Activated CD8-positive, alpha-beta memory T cell treated with anti-CD3 and anti-CD28 coated beads, Interleukin-2, amount 50 U/mL, for 4 hours (primary cell): ENCODE measurements around the gene ITIH1.
"Not testable (repeated sequence)": the region's sequence is repeated elsewhere in the genome, so short reads cannot be mapped to it uniquely, and the experiment has no call there.

Experiments
- DNase-seq: peaks from one replicate; pipeline ENCODE4 v3.0.0-alpha.2; 2020

ITIH1 gene, protein sequence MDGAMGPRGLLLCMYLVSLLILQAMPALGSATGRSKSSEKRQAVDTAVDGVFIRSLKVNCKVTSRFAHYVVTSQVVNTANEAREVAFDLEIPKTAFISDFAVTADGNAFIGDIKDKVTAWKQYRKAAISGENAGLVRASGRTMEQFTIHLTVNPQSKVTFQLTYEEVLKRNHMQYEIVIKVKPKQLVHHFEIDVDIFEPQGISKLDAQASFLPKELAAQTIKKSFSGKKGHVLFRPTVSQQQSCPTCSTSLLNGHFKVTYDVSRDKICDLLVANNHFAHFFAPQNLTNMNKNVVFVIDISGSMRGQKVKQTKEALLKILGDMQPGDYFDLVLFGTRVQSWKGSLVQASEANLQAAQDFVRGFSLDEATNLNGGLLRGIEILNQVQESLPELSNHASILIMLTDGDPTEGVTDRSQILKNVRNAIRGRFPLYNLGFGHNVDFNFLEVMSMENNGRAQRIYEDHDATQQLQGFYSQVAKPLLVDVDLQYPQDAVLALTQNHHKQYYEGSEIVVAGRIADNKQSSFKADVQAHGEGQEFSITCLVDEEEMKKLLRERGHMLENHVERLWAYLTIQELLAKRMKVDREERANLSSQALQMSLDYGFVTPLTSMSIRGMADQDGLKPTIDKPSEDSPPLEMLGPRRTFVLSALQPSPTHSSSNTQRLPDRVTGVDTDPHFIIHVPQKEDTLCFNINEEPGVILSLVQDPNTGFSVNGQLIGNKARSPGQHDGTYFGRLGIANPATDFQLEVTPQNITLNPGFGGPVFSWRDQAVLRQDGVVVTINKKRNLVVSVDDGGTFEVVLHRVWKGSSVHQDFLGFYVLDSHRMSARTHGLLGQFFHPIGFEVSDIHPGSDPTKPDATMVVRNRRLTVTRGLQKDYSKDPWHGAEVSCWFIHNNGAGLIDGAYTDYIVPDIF

DNA sequence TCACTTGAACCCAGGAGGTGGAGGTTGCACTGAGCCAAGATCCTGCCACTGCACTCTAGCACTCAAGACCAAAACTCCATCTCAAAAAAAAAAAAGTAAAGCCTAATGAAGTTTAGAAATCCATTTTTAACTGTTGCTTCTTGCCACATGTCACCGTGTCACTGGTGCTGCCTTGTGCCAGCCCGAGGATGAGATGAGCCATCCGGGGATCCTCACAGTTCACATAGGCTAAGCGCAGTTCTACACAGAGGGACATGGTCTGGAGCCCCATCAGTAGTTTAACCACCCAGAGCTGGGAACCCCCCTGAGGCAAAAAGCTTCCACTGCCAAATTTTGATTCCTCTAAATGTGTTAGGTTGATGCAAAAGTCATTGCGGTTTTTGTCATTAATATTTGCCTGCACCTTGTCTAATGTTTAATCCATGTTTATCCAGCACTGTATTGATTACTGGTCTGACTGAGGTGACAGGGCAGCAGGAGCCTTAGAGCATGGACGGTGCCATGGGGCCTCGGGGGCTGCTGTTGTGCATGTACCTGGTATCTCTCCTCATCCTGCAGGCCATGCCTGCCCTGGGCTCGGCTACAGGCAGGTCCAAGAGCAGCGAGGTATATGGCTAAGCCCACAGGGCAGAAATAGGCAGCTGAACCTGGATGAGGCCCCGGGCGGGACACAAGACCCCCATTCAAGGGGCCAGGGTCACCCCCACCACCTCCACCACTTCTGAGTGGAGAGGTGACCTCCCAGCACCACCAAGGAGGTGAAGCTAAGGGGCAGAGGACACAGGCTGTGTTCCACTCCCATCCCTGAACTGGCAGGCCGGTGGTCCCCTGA is at the start of gene ITIH1:
ITIH1 (plus strand) TSS at position 473 of the 832 bp plus-strand sequence; CDS start at position 490, 17 bp downstream.
- no peak for DNase-seq

DNA sequence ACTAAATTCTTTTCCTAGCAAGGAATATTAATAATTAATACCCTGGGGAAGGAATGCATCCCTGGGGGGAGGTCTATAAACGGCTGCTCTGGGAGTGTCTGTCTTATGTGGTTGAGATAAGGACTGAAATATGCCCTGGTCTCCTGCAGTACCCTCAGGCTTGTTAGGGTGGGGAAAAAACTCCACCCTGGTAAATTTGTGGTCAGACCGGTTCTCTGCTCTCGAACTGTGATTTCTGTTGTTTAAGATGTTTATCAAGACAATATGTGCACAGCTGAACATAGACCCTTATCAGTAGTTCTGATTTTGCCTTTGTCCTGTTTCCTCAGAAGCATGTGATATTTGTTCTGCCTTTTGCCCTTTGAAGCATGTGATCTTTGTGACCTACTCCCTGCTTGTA is 48.6 kb upstream of the ITIH1 start:
- DNase-seq = not testable (repeated sequence)

DNA sequence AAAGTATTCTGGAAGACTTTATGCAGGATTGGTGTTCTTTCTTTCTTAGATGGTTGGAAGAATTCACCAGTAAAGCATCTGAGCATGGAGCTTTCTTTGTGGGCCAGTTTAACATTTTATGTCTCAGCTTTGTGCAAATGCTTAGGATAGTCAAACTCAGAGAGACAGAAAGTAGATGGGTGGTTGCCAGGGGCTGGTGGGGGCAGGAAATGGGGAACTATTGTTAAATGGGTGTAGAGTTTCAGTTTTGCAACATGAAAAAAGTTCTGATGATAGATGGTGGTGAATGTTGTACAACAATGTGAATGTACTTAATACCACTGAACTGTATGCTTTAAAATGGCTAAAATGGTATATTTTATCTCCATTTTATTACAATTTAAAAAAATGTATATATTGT is 46.7 kb upstream of the ITIH1 start:
- no peak for DNase-seq

DNA sequence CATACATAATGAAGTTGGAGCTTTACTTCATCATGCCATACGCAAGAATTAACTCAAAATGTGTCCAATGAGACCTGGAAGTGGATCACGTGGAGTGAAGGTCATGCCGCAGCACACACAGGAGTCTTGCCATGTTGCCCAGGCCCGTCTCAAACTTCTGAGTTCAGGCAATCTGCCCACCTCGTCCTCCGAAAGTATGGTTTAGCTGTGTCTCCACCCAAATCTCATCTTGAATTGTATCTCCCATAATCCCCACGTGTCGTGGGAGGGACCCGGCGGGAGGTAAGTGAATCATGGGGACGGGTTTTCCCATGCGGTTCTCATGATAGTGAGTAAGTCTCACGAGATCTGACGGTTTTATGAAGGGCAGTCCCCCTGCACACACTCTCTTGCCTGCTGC is 45.8 kb upstream of the ITIH1 start:
- DNase-seq = no peak

DNA sequence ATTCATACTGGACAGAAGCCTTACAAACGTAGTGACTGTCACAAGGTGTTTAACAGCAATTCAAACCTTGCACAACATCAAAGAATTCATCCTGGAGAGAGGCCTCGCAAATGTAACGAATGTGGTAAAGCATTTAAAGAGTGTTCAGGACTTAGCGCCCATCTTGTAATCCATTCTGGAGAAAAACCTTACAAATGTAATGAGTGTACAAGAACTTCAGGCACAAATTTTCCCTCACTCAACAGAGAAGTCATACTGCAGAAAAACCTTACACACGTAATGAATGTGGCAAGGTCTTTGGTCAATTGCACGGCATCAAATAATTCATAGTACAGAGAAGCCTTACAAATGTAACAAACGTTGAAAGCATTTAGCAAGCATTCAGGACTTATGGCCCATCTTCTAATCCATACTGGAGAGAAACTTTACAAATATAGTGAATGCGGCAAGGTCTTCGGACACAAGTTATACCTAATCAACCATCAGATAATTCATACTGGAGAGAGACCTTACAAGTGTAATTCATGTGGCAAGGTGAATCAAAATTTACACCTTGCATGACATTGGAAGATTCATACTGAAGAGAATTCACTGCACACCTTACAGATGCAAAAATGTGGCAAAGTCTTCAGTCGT is 44.0 kb upstream of the ITIH1 start:
- no peak for DNase-seq

DNA sequence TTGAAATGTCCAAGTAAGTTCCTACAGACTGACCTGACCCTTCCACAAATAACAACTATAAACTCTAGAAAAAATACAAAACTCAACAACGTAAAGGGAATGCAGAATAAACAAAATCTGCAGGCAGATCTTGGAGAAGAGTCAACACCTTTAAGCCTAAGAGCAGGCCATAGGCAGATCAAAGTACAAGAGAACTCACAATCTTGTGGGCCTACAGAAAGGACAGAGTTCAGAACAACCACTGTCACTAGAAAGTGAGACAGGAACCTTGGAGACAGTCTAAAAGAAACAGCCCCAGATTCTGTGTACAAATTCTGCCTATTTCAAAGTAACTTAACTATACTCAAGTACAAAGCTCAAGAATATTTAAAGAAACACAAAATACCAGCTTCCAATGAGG is 37.7 kb upstream of the ITIH1 start:
- DNase-seq = no peak

DNA sequence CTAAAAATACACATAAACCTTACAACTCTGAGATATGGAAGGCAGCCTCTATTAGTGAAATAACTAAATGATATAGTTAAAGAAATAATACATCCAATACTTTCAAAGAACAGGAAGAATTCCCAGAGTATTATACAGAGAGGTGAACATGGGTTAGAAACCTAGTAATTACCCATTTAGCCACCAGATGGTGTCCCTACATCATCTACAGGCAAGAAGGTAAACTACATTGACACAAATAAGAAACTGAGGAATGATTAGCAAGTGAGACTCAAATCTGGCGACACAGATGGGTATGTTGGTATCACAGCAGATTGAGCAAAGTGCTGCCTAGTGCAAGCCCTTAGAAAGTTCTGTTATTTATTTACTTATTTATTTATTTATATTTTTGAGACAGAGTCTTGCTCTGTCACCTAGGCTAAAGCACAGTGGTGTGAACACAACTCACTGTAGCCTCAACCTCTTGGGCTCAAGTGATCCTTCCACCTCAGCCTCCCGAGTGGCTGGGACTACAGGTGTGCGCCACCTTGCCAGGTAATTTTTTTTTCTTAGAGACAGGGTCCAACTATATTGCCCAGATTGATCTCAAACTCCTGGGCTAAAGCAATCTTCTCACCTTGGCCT is 34.9 kb upstream of the ITIH1 start:
- no peak for DNase-seq

DNA sequence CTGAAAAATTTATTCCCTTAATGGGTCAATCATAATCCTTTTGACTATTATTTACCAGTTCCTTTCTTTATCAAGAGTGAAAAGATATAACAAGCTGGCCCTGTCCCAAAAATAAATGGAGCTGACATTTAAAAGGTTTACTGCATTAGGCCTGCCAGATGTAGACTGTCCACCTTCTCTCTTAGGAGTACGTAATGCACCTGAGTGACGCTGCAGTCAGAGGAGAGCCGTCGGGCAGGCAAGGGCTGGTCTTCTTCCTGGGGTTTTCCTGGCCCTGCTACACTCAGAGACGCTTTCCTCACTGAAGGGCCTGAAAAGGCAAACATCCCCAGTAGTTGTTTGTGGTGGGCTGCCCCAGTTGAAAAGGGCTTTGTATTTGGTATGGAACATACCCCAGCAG is 34.2 kb upstream of the ITIH1 start:
- no peak for DNase-seq

DNA sequence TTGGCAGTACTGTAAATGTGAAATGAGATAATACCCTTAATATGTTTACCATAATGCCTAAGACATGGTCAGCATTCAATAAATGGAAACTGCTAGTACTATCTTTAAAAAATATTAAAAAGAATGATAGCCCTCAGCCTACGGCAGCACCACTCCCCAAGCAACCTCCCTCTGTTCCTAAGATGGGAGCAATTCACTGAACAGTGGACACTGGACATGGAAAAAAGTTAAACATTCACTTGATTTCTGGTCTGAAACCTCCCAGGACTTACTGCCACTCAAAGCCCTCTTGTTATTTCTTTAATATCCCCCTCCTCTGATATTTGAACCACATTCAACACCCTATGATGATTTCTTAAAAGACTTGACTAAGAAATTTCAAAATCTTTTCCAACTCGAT is 33.7 kb upstream of the ITIH1 start:
- DNase-seq = no peak

DNA sequence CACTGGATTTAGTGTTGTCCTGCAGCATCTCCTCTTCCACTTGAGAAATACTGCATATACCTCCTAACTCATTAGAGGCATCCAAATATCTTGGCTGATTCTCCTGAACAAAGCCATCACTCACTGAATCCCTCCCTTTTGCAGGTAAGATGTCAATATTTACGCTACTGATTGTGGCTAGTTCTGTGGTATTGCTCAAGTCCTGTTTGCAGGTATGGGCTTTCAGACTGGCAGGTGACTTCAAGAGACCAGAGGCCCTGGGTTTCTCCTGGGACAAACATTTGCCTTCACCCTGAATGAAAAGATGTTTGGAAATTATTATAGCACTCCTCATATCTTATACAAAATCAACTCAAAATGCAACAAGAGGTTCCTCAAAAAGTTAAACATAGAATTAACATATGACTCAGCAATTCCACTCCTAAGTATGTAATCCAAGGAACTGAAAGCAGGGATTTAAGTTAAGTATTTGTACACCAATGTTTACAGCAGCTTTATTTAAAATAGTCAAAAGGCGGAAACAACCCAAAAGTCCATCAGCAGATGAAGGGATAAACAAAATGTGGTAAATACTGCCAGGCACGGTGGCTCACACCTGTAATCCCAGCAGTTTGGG is 25.2 kb upstream of the ITIH1 start:
- DNase-seq = no peak

DNA sequence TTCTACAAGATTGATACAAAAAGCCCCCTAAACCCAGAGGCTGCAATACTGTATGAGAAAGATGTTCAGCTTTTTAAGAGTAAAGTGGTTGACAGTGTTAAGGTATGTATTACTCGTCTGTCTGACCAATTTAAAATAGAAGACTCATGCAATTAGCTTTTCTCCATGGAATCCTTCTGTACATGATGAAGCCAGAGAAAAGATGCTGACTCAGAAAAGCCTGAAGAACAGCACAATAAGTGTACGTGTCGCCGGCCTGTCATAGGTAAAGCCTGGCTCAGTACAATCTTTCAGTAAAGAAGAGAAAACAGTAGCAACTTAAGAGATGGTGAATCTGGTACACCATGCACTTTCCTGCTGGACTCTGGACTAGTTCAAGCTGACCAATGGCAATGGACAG is 23.0 kb upstream of the ITIH1 start:
- no peak for DNase-seq

DNA sequence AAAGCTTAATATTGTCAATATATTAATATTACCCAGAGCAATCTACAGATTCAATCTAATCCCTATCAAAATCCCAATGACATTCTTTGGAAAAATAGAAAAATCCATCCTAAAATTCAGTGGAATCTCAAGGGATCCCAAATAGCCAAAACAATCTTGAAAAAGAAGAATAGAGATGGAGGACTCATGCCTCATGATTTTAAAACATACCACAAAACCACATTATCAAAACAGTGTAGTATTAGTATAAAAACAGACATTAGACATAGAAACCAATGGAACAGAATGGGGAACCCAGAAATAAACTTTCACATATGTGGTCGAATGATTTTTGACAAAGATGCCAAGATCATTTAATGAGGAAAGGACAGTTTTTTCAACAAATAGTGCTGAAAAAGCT is 21.3 kb upstream of the ITIH1 start:
- DNase-seq = no peak

DNA sequence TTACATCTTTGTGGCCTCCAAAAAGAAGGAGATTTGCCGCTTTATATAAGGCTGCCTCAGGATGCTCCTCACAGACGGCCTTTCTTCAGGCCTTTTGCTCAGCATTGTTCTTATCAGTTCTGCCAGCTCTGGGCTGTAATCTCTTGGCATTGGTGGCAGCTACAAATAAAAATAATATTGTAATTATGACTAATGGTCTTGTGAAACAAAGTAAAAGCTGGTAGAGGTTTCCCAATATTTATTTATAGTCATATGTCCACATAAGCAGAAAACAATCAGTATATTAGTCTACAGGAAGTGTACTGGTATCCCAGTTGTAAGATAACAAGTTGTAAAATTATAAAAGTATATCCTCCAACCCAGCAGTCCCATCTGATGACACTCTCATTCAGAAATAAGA is 13.9 kb upstream of the ITIH1 start:
- DNase-seq = no peak

DNA sequence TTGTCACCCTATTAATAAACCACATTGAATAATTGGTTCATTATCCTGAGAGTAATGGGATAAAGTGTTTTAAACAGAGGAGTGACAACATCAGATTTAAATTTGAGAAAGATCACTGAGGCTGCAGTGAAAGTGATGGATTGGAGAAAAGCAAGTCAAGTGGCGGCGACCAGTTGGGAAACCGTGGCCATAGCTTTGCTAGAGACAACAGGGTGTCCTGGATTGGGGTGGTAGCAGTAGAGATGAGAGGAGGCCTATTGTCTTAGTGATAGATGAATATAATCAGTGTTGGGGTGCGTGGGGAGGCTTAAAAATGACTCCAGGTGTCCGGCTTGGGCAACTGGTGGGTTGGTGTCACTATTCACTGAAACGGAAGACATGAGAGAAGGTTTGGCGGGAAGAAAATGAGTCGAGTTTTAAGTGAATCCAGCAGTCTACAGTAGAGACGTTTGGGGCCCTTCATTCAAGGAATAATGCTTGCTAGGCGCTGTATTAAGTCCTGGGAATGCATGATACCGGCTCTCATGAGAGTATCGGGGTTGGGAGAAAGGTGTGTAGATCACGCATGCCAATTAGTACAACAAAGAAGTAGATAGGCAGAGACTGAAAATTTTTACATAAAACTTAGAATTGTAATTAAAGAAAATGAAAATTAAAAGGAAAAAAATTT is 7.5 kb upstream of the ITIH1 start:
- no peak for DNase-seq

DNA sequence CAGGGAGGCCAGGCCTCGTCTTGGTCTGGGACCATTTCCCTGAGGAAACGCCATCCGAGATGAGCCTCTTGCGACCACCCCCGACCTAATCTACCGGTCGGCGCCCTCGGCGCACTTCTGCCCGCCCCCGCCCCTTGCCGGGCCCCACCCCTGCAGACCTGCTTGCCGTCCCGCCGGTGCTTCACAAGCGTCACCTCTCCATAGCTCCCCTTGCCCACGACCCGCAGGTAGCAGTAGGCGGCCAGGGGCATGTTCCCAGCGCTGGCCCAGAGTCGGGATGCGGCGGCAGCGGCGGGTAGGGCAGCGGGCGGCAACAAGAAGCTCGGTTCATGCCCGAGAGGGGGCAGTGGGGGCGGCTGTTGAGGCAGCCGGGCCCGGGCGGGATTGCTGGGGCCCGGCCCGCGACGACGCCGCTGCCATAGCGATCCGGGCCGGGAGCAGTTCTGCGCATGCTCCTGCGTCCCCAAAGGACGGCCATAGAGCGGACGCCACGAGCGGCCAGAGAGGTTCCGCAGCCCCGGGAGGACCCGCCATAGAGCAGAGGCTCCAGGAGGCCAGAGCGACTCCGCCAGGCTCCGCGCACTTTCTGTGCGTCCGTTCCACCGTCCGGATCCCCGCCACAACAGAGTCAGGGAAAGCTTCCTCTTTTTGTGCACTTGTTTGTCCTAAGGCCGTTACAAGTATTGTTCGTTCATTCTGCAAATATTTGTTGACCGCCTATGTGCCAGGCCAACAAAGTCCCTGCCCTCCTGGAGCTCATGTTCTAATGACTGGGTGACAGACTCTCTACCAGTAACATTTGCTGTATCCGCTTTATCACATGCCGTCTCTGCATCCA is 6.7 kb upstream of the ITIH1 start, which contains the start of gene NEK4:
NEK4 (minus strand) TSS at position 445 of the 838 bp plus-strand sequence; CDS start at position 251, 194 bp downstream.
- peak; percentile 84 for DNase-seq

DNA sequence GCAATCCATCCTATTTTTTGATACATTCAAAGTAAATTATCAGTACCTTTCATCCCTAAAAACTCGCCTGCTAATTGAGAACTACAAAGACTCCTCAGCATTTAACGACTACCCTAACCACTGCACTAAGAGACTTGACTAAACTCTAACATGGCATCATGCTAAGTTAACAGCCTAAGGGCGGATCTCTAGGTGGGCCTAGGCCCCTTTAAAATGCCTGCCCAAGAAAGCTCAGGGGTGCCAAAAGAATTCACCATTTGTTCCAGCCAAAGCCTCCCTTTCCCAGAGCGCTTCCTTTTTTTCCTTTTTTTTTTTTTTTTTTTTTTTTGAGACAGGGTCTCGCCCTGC is 6.1 kb upstream of the ITIH1 start:
- DNase-seq = no peak

DNA sequence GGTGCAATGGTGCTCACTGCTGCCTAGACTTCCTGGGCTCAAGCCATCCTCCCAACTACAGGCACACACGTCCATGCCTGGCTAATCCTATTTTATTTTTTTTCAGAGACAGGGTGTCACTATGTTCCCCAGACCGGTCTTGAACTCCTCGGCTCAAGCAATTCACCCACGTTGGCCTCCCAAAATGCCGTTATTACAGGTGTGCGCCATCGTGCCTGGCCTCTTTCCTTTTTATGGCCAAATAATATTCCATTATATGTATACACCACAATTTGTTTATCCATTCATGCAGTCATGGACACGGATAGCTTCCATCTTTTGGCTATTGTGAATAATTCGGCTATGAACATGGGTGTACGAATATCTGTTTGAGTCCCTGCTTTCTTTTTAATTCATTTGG is 5.7 kb upstream of the ITIH1 start:
- no peak for DNase-seq

DNA sequence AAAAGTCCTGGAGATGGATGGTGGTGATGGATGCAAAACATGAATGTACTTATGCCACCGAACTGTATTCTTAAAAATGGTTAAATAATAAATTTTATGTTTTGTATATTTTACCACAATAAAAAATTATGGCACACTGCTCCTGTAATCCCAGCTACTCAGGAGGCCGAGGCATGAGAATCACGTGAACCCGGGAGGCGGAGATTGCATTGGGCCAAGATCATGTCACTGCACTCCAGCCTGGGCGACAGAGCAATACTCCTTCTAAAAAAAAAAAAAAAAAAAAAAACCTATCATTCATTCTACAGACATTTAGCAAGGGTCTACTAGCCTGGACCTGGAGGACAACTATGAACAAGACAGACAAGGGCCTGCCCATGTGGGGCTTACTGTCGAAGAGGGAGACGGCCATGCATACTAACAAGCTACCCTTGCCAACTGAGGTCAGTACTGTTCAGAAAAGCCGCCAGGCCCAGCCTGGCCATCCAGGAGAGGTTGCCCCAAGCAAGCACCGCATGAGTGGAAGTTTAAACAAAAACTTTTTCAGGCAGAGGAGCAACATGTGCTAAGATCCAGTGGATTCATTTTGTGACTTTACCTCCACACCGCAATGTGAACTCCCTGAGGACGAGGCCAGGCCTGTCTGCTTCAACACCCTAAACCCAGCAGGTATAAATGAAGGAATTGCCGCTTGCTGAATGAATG is 3.9 kb upstream of the ITIH1 start:
- no peak for DNase-seq

DNA sequence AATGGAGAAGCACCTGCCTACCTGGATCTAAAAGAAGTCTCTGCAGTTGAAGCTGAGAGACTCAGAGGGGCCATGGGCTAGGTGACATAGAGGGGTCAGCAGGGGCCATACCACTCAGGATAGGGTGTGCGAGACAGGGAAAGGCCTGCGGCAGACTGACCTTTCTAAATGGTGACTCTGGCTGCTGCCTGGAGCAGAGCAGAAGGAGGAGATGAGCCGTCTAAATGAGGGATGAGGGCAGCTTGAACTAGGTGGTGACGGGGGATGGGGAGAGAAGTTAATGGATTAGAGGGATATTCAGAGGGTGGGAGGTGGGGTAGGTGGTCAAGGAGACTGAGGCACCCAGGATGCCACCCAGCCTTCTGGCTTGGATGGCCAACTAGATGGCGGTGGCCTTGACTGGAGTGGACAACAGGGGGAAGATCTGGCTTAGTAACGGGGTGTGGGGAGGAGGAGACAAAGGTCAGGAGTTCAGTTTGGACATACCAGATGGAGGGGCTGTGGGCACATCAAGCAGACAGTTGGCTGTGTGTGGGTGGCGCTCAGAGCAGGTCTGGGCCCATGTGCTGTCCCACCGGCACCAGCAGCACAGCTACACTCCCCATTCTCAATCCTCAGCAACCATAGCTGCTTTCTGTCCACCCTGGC is 3.2 kb upstream of the ITIH1 start:
- no peak for DNase-seq
